ENCODE data around the gene FOXN3. TPM values are rescaled to one million over a fixed set of nuclear protein-coding genes. Genes with fewer than 3 reads are reported as not detected.

FOXN3 gene
- total RNA-seq, 4 donors from 2014 or later: 129 to 213 (median 163) TPM

DNA sequence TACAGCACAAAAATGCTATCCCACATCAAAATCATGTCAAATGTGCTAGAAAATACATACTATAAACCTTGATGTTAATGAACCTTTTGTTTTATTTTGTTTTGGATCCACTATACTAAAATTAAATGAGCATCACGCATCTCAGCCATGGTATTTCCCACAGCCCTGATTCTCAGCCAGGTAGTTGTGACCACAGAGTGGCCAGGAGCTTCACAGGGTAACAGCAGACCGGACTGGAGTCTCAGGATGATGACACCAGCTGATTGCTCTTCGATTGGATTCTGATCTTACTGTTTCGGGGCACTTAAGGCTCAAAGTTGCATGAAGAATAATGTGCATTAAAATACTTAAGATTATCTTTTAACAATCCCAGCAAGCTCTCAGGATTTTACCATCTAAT, 134.8 kb downstream of the FOXN3 start:
- H3K4me1 ChIP-seq: no peaks in the 10 kb centered on the region
- H3K9me3 ChIP-seq: no peaks in the 10 kb centered on the region
- no peak for DNase-seq
- no peak overlapping the region for H3K27ac ChIP-seq
- peaks cover 0 to 15% (median 0%) of the 10 kb centered on the region in 3 donors for H3K36me3 ChIP-seq
- H3K4me3 ChIP-seq: no peak overlapping the region
- H3K27me3 ChIP-seq: no peaks in the 10 kb centered on the region
- TF ChIP-seq POLR2A (IDR thresholded peaks at IDR 0.05): no peak
- TF ChIP-seq, protein P1, sequence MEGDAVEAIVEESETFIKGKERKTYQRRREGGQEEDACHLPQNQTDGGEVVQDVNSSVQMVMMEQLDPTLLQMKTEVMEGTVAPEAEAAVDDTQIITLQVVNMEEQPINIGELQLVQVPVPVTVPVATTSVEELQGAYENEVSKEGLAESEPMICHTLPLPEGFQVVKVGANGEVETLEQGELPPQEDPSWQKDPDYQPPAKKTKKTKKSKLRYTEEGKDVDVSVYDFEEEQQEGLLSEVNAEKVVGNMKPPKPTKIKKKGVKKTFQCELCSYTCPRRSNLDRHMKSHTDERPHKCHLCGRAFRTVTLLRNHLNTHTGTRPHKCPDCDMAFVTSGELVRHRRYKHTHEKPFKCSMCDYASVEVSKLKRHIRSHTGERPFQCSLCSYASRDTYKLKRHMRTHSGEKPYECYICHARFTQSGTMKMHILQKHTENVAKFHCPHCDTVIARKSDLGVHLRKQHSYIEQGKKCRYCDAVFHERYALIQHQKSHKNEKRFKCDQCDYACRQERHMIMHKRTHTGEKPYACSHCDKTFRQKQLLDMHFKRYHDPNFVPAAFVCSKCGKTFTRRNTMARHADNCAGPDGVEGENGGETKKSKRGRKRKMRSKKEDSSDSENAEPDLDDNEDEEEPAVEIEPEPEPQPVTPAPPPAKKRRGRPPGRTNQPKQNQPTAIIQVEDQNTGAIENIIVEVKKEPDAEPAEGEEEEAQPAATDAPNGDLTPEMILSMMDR (IDR thresholded peaks at IDR 0.05): no peak

DNA sequence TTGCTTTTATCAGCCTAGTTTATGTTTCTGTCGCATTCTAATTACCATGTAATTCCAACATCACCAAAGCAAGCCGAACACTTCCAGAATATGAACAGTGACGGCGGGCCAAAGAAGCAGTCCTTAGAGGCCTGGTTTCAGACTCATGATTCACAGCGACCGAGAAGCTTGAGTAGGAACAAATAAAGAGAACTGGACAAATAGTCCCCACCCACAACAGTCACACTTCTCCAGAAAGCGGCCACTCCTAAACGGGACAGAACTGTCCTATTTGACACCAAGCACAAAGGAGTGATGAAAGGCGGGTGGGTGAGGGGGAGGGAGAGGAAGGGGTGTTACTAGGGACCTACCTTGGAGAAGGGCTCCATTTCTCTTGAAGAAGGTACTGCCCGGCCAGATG, 136.4 kb downstream of the FOXN3 start:
- DNase-seq: peak in 1 of 3 donors; percentile 27
- TF ChIP-seq, protein P1 (IDR thresholded peaks at IDR 0.05): no peak
- no peak for TF ChIP-seq POLR2A (IDR thresholded peaks at IDR 0.05)
- H3K27ac ChIP-seq: no peak overlapping the region
- no peaks in the 10 kb centered on the region for H3K27me3 ChIP-seq
- H3K36me3 ChIP-seq: peaks cover 0 to 15% (median 0%) of the 10 kb centered on the region in 3 donors
- peaks cover 0 to 8% (median 0%) of the 10 kb centered on the region in 4 donors for H3K4me1 ChIP-seq
- H3K9me3 ChIP-seq: no peaks in the 10 kb centered on the region
- H3K4me3 ChIP-seq: no peak overlapping the region

DNA sequence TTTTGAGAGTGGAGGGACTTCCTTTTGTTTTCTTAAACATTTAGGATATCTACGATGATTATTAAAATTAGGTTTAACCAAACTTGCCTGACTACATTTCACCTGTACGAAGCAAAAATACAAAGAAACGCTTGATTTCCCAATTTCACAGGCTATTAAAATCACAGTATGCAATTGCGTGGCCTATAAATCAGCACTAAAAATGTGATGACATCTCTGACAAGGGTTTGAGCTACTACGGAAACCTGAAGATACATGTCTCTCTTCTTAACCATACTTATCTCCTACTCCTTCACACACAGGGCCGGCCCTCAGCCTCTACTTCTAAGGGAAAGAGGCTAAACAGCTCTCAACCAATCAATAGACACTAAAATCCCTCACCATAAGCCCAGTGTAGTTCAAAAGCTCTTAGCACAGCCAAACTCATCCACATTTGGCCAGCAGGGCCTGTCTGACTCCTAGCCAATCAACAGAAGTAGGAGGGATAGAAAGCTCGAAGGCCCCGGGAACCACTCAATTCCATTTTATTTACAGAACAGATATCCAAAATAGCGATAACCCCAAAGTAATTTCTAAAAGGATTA, 137.3 kb downstream of the FOXN3 start:
- Histone ChIP-seq H3K9me3 (no peaks in the 10 kb centered on the region), H3K4me1 (peaks cover 0 to 8% (median 0%) of the 10 kb centered on the region in 4 donors), H3K27me3 (no peaks in the 10 kb centered on the region), H3K4me3 (no peak overlapping the region), H3K36me3 (peaks cover 0 to 15% (median 0%) of the 10 kb centered on the region in 3 donors), H3K27ac (no peak overlapping the region)
- DNase-seq: peak in 1 of 3 donors; percentile 26
- TF ChIP-seq, protein P1 (IDR thresholded peaks at IDR 0.05): no peak
- no peak for TF ChIP-seq POLR2A (IDR thresholded peaks at IDR 0.05)

DNA sequence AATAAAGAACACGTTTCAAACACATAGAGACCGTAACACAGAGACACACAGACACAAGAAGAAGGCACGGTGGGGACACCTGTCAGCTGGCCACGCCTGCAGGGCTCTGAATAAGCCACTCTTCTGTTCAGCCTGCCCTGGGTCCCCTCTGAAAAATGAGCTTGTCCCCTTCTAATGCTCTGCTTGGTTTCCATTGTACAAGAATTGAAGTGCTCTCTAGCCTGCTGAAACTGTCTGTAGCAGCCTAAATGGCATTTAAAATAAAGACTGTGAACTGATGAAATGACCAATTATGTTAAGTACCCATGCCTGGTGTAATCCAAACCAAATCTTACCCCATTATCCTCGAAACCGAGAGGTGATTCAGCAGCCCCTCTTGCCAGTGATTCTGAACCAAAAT, 139.8 kb downstream of the FOXN3 start:
- TF ChIP-seq, protein P1 (IDR thresholded peaks at IDR 0.05): no peak
- no peak for TF ChIP-seq POLR2A (IDR thresholded peaks at IDR 0.05)

DNA sequence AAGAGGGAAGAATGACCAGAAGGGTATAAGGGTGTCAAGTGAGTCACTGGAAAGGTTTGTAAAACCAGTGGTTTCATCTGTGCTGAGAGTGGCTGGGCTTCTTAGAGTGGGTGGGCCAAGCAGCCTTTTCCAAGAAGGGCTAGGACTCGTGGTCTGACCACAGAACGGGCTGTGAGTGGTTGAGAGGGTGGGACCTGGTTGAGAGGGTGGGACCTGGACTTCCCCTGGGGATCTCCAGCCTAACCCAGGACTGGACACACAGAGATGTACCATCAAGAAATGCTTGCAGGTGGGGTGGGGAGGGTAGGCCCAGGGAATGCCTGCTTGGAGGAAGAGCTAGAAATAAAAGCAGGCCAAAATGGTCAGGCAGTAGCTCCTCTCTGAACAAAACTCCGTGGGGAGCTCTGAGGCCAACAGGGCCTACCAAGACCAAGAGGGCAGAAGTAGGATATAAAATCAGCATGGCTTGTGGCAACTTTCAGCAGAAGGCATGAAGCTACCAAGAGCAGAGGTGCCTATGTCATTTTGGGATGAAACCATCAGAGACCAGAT, 140.5 kb downstream of the FOXN3 start:
- peak in 2 of 3 donors; percentile 27 to 48 for DNase-seq
- no peaks in the 10 kb centered on the region for H3K27me3 ChIP-seq
- H3K4me3 ChIP-seq: no peak overlapping the region
- no peak overlapping the region for H3K27ac ChIP-seq
- no peak for TF ChIP-seq POLR2A (IDR thresholded peaks at IDR 0.05)
- TF ChIP-seq, protein P1 (IDR thresholded peaks at IDR 0.05): no peak
- no peaks in the 10 kb centered on the region for H3K9me3 ChIP-seq
- H3K4me1 ChIP-seq: peaks cover 0 to 8% (median 0%) of the 10 kb centered on the region in 4 donors
- peaks cover 0 to 15% (median 0%) of the 10 kb centered on the region in 3 donors for H3K36me3 ChIP-seq

More for the DNA sequence above, 139.8 kb downstream of the FOXN3 start:
- Histone ChIP-seq H3K9me3 (no peaks in the 10 kb centered on the region), H3K4me1 (peaks cover 0 to 8% (median 0%) of the 10 kb centered on the region in 4 donors), H3K27me3 (no peaks in the 10 kb centered on the region), H3K27ac (no peak overlapping the region), H3K4me3 (no peak overlapping the region), H3K36me3 (peaks cover 0 to 15% (median 0%) of the 10 kb centered on the region in 3 donors)
- DNase-seq: peak in 1 of 3 donors; percentile 22
